GM19328 (cell line): ENCODE results near the gene ZSWIM9.

Source experiments
- ATAC-seq: cut with Tn5 transposase; IDR thresholded peaks from one replicate; pipeline ENCODE4 v1.9.1; 2021; ENCODE audit warnings: mild to moderate bottlenecking, moderate library complexity; ENCODE audit not compliant: unreplicated experiment

Gene ZSWIM9

DNA sequence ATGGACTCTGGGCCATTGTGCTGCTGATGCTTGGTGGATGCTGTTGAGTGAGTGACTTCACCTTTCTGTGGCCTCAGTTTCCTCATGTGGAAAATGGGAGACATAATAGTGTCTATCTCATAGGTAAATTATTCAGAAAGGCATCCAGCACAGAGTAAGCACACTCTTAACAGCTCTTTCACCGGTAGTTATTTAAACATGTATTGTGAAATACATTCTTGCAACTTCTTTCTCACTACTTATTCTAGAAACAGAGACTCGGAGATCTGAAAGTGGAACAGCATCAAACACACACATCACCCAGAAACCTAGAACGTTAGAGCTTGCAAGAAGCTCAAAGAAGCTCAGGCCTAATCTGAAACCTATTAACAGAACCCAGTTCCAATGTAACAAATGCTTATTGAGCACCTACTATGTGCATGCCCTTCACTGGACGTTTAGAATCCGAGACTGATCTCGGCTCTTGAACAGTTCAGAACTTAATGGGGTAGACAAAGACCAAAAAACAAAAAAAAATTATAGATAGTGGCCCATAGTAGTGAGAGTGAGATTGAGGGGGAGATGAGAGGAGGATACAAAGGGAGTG is 4.1 kb downstream of the ZSWIM9 start:
- no peak for ATAC-seq

DNA sequence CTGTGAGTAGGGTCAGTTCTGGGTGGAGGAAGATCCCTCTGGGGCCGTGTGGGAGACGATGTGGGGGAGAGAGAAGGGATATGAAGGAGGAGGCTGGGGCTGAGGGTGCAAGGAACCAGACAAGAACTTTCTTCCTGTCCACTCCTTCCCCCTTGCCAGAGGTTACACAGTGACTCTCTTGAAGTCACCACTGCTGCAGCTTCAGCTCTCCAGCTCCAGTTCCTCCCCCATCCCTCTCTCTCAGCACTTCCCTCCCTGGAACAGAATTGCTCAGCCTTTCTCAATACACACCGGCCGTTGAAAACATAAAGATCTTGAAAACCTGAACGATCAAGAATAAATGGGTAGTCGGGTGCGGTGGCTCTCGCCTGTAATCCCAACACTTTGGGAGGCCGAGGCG is 5.1 kb downstream of the ZSWIM9 start:
- ATAC-seq, result no peak

DNA sequence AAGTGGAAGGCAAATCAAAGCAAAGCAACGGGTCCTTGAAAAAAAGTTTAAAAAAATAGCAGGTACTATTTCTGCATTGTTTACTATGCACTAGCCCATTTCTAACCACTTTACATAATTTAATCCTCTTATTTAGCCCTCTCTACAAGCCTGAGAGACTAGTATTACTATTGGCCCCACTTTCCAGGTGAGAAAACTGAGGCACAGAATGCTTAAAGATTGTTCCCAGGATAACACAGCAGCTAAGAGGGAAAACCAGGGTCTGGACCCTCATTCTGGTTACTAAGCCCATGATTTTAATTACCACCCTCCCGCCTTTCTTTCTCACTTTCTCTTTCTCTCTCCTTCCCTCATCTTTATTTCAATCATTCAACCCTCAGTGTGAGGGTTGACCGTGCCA is 5.7 kb downstream of the ZSWIM9 start:
- no peak for ATAC-seq

- no peak for ATAC-seq
These were observed 11.0 kb downstream of the ZSWIM9 start for GRCh38 chr19:48181505-48181904.

DNA sequence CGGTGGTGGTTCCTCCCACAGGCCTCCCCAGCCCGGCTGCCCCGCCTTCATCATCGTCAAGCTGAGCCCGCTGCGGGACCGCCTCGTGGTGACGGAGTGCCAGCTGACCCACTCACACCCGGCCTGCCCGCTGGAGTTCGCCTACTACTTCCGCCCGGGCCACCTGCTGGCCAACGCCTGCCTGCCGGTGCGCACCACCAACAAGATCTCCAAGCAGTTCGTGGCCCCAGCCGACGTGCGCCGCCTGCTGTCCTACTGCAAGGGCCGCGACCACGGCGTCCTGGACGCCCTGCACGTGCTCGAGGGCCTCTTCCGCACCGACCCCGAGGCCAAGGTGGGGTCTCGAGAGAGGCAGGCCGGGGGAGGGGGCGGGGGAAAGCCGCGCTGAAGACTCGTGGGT is 12.0 kb downstream of the ZSWIM9 start:
- no peak for ATAC-seq

DNA sequence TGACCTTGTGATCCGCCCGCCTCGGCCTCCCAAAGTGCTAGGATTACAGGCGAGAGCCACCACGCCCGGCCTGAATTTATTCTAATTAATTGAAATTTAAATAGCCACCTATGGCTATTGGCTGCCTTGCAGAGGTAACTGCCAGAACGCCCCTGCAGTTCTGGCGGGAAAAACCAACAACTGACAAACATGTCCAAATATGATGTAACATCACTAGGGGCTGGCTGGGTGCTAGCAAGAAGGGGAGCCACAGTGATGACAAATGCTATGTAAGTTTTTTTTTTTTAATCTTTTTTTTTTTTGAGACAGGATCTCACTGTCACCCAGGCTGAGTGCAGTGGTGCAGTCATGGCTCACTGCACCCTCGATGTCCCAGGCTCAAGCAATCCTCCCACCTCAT is 12.9 kb downstream of the ZSWIM9 start:
- no peak for ATAC-seq

DNA sequence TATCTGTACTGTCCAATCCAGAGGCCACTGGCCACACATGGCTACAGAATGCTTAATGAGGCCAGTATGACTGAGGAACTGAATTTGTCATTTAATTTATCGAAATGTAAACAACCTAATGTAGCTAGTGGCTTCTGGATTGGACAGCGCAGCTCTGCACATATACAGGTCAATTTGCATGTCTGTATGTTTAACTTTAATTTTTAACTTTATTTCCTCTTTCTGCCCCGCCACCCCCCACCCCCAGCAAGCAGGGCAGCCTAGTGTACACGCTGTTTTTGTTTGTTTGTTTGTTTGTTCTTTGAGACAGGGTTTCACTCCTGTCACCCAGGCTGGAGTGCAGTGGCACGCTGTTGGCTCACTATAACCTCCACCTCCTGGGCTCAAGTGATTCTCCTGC is 15.5 kb downstream of the ZSWIM9 start:
- no peak for ATAC-seq

DNA sequence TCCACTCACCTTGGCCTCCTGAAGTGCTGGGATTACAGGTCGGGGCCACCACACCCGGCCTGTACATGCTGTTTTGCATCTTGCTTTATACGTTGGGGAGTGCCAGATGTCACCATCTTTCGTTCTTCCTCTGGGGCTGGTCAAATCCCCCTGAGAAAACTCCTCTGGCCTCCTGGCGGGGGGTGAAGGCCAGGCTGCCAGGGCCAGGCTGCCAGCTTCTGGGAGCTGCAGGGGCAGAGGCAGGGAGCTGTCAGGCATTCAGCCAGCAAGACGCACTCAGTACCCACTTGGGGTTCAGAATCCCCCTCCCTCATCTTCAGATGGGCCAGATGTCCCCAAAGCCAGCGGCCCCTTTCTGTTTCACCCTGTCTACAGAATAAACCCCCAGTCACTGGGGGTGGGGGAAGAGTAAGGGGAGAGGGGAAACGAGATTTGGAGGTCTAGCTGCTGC is 16.1 kb downstream of the ZSWIM9 start:
- ATAC-seq, result no peak

DNA sequence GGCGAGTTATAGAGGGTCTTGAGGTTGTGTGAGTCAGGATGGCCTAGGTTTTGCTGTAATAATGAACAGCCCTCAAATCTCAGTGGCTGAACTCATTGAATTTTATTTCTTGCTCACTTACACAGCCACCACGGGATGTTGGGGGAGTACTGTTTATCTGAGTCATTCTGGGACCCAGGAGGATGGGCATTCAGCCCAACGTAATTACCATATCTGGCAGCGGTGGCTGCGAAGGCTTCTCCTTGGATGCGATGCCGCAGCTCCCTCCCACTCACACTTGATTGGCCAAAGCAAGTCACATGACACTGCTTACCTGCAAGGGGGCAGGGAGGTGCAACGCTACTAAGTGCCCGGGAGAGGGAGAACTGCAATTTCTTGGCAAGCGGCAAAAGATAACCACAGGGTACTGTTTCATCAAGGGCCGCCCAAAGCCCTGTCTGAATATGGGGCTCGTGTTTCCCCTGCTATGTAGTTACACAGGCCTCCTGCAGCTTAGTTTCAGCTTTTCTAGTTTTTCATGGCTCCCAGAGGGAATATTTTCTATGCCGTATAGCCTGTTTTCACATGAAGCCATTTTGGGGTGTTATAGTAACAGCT is 19.9 kb downstream of the ZSWIM9 start:
- no peak for ATAC-seq

DNA sequence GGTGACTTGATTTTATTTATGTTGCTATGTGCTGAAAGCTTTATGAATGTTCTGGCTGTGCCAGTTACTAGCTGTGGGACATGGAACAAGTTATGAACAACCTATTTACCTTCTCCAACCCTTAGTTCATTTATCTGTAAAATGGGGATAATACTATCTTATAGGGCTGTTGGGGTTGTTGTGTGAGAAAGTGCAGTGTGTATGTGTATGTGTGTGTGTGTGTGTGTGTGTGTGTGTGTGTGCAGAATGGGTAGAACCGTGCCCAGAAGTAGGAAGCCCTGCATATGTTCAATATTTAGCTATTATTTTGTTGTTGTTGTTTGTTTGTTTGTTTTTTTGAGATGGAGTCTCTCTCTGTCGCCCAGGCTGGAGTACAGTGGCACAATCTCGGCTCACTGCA is 20.4 kb downstream of the ZSWIM9 start:
- ATAC-seq, result no peak

- no peak for ATAC-seq
These were observed 22.3 kb downstream of the ZSWIM9 start for GRCh38 chr19:48192750-48193149.

DNA sequence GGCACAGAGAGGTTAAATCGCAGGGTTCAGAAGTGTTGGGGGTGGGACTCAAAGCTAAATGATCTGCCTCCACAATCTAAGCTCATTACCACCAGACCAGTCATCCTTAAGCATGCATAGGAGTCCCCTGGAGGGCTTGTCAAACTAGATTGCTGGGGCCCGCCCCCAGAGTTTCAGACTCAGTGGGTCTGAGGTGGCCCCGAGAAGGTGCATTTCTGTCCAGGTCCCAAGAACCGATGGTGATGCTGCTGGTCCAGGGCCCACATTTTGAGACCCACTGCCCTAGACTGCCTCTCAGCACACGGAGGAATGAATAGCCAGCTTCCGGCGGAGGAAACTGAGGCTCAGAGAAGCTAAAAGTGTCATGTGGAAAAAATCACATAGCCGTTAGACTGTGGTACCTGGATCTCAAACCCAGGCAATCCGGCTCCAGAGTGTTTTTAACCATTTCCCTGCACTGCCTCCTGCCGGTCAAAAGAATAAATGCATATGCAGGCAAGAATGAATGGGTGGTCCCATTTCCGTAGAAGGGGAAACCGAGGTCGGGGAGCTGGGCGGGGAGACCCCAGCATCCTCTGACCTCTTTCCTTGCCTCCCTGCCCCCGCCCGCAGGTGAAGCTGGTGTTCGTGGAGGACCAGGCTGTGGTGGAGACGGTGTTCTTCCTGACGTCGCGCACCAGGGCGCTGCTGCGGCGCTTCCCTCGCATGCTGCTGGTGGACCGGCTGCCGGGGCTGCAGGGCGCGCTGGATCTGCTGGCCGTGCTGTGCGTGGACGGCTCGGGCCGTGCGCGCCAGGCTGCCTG is 23.8 kb downstream of the ZSWIM9 start:
- no peak for ATAC-seq

DNA sequence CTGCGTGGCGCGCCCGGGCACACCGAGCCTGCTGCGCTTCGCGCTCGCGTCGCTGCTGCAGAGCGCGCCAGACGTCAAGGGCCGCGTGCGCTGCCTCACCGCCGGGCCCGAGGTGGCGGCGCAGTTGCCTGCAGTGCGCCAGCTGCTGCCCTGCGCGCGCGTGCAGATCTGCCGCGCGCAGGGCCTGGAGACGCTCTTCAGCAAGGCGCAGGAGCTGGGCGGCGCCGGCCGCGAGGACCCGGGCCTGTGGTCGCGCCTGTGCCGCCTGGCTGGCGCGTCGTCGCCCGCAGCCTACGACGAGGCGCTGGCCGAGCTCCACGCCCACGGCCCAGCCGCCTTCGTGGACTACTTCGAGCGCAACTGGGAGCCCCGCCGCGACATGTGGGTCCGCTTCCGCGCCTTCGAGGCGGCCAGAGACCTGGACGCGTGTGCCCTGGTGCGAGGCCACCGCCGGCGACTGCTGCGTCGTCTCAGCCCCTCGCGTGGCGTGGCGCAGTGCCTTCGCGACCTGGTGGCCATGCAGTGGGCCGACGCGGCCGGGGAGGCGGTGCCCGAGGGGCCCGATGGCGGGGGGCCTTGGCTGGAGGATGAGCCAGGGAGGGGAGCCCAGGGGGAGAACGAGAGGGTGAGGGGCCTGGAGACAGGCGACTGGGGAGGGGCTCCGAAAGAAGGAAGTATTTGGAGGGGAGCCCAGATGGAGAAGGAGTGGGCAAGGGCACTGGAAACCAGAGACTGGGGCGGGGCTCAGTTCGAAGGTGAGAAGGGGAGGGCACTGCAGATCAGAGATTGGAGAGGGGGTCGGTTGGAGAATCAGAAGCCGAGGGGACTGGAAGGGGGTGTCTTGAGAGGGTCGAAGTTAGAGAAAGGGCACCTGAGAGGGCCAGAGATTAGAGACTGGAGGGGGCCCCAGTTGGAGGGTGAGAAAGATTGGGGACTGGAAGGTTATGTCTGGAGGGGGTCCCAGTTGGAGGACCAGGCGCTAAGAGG is 24.7 kb downstream of the ZSWIM9 start:
- no peak for ATAC-seq

DNA sequence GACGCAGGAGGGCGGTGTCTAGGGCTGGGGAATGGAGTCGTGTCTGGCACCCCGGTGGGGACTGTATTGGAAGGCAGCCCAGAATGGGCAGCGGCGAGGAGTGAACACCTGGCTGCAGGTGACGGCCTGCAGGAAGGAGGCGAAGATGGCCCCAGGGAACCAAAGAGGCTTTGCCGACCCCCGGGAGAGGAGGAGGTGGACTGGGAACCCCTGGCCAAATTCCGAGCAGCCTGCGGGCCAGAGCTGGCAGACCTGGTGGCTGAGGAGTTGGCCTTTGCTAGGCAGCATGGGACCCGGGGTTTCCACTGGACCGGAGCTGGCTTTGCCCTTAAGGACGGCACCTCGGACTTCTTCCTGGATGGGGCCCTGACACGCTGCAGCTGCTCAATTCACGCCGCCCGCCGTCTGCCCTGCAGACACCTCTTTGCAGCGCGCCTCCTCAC is 25.9 kb downstream of the ZSWIM9 start:
- no peak for ATAC-seq

DNA sequence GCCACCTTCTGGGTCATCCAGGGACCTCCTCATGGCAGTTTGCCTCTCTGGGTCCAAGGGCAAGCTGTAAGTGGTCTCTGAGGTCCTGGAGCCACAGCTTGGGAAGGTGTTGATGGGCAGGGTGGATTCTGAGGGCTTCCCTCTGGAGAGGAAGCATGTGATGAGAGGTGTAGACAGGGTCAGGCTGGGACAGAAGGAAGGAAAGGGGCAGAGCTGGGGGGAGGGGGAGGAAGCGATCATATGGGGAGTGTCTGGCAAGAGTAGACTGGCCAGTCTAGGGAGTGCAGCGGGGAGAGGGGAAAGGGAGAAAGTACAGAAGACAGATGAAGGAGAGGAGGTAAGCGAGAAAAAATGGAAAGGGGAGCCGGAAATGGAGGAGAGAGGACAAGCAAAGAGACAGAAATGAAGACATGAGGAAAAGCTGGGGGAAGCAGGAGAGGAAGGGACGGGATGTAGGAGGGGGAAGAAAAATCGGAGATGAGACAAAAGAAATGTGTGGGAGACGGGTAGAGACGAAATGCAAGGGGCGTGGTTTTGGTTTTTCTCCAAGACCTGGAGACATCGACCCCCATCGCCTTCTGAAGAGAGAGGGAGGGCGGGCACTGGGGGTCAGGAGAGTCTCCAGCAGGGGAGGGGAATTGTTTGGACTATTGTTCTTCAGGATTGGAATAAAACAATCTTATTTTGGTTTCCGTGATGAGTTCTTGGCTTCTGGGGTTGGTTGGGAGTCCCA is 26.6 kb downstream of the ZSWIM9 start:
- ATAC-seq, result no peak

GRCh38 chr19:48203222-48203793 is 32.8 kb downstream of the ZSWIM9 start:
- ATAC-seq, result no peak

DNA sequence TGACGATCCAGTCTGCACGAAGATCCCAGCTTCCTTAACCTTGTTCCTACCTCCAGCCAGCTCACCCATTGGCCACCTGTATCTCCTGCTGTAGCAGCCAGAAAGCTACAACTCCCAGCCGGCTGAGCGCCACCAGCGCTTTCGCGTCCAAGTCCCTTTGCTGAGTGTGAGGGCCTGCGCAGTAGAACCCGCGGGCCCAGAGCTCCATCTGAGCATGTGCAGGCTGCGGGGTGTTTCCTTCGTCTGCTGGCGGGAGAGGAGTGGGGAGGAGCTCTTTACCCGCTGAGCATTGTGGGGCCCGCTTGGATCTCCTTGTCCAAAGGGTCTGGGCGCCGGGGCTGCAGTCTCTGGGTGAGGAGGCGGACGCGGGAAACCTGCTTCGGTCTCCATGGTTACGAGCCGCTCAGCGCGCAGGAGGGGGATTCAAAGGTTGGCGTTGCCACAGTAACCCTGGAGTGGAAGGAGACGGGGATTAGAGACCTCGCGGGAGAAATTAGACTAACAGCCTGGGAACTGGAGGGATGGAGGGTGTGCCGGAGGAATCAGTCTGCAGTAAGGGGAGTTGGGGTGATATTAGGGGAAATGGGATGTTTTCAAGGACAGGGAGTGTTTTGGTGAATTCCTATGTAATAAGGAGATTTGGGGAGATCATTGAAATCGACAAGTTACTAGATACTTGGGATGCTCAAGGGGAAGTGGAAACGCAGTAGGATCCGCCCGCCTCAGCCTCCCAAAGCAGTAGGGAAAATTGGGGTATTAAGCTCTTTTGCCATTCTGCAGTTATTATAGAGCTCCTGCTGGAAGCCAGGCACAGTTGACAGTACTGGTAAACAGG is 33.5 kb downstream of the ZSWIM9 start:
- peak; percentile 82 for ATAC-seq

GRCh38 chr19:48206397-48207093 is 36.1 kb downstream of the ZSWIM9 start:
- ATAC-seq, result no peak
